Astrocyte of the spinal cord (primary cell): ENCODE data around the gene FBN2.

Experiments used
- DNase-seq: peaks from one replicate; pipeline ENCODE4 v3.0.0; 2011; ENCODE audit warnings: low read depth, low spot score
- H3K4me3 ChIP-seq: 2 replicates; pipeline ENCODE4 v1.5.1; 2011; ENCODE audit warnings: low read depth, mild to moderate bottlenecking, low read length, moderate library complexity
- CTCF ChIP-seq: IDR thresholded peaks from 2 replicates; pipeline ENCODE4 v1.5.1; 2012; ENCODE audit warnings: low read depth, mild to moderate bottlenecking, low read length, inconsistent platforms
- in situ Hi-C: cut with HindIII; loops from 2 replicates; pipeline ENCODE4 v1.10.0; 2017; ENCODE audit warnings: low sequenced_read_pairs

FBN2 gene

GRCh38 chr5:128341056-128341455 is 197.0 kb downstream of the FBN2 start:
- in situ Hi-C loops: no loop called here
- TF ChIP-seq CTCF: no peak
- H3K4me3 ChIP-seq: no peak overlapping the region
- no peak for DNase-seq

GRCh38 chr5:128340648-128341047 is 197.4 kb downstream of the FBN2 start:
- TF ChIP-seq CTCF: no peak
- no peak overlapping the region for H3K4me3 ChIP-seq
- no peak for DNase-seq
- in situ Hi-C loops: no loop called here

GRCh38 chr5:128339585-128339984 is 198.5 kb downstream of the FBN2 start:
- no peak for DNase-seq
- in situ Hi-C loops: no loop called here
- H3K4me3 ChIP-seq: no peak overlapping the region
- TF ChIP-seq CTCF: no peak

GRCh38 chr5:128338649-128339048 is 199.4 kb downstream of the FBN2 start:
- in situ Hi-C loops: no loop called here
- no peak for DNase-seq
- no peak for TF ChIP-seq CTCF
- H3K4me3 ChIP-seq: no peak overlapping the region

GRCh38 chr5:128335339-128335738 is 202.7 kb downstream of the FBN2 start:
- DNase-seq: no peak
- in situ Hi-C loops: no loop called here

GRCh38 chr5:128334010-128334716 is 203.9 kb downstream of the FBN2 start:
- no peak for DNase-seq
- no peak for TF ChIP-seq CTCF
- in situ Hi-C loops: no loop called here
- no peak overlapping the region for H3K4me3 ChIP-seq

More at GRCh38 chr5:128335339-128335738, 202.7 kb downstream of the FBN2 start:
- no peak overlapping the region for H3K4me3 ChIP-seq
- TF ChIP-seq CTCF: no peak
